ENCODE results near the gene ASPRV1.

Gene ASPRV1

GRCh38 chr2:69936906-69937305 is 24.5 kb downstream of the ASPRV1 start:
- TF ChIP-seq CTCF (IDR thresholded peaks at IDR 0.05; ENCODE audit: low read depth, low read length): no peak
- DNase-seq (ENCODE audit: low read depth in 2 of 2): peak in 1 of 2 donors; percentile 48
- H3K4me3 ChIP-seq (replicated peaks in 1 of 2; ENCODE audit: low read depth in 2 of 2, low read length in 2 of 2): no peak overlapping the region

- DNase-seq (ENCODE audit: low read depth in 2 of 2): no peak
- H3K4me3 ChIP-seq (replicated peaks in 1 of 2; ENCODE audit: low read depth in 2 of 2, low read length in 2 of 2): no peak overlapping the region
- no peak for TF ChIP-seq CTCF (IDR thresholded peaks at IDR 0.05; ENCODE audit: low read depth, low read length)
These were observed 26.4 kb downstream of the ASPRV1 start for GRCh38 chr2:69935011-69935410.

GRCh38 chr2:69934614-69934908 is 26.9 kb downstream of the ASPRV1 start:
- TF ChIP-seq CTCF (IDR thresholded peaks at IDR 0.05; ENCODE audit: low read depth, low read length): no peak

GRCh38 chr2:69933839-69934613 is 27.4 kb downstream of the ASPRV1 start:
- H3K4me3 ChIP-seq (replicated peaks in 1 of 2; ENCODE audit: low read depth in 2 of 2, low read length in 2 of 2): peak overlapping the region in 1 of 2 donors; percentile 8
- TF ChIP-seq CTCF (IDR thresholded peaks at IDR 0.05; ENCODE audit: low read depth, low read length): no peak
- DNase-seq (ENCODE audit: low read depth in 2 of 2): peak; percentile 90 to 96

More at GRCh38 chr2:69934614-69934908, 26.9 kb downstream of the ASPRV1 start:
- H3K4me3 ChIP-seq (replicated peaks in 1 of 2; ENCODE audit: low read depth in 2 of 2, low read length in 2 of 2): no peak overlapping the region
- no peak for DNase-seq (ENCODE audit: low read depth in 2 of 2)

- no peak for TF ChIP-seq CTCF (IDR thresholded peaks at IDR 0.05; ENCODE audit: low read depth, low read length)
- peak in 1 of 2 donors; percentile 24 for DNase-seq (ENCODE audit: low read depth in 2 of 2)
- H3K4me3 ChIP-seq (replicated peaks in 1 of 2; ENCODE audit: low read depth in 2 of 2, low read length in 2 of 2): no peak overlapping the region
These were observed 28.1 kb downstream of the ASPRV1 start for GRCh38 chr2:69933254-69933828.

- DNase-seq (ENCODE audit: low read depth in 2 of 2): no peak
- TF ChIP-seq CTCF (IDR thresholded peaks at IDR 0.05; ENCODE audit: low read depth, low read length): no peak
- no peak overlapping the region for H3K4me3 ChIP-seq (replicated peaks in 1 of 2; ENCODE audit: low read depth in 2 of 2, low read length in 2 of 2)
These were observed 28.9 kb downstream of the ASPRV1 start for GRCh38 chr2:69932596-69932922.

All from cardiac fibroblast (primary cell).